Thyroid gland (tissue), 4 donors: ENCODE results near the gene PTPRN2. TPM values are rescaled to one million over a fixed set of nuclear protein-coding genes. Genes with fewer than 3 reads are reported as not detected.

Experiments
- DNase-seq, 2 donors: peaks; one replicate each; pipeline ENCODE4 v3.0.0-alpha.2; 2019
- H3K27ac ChIP-seq, 3 donors: fragments of 200-600 bp; sonication (generic); 1 replicate in 2 of 3; 2 replicates in 1 of 3; pipeline ENCODE4 v1.5.1; 2016 to 2019; ENCODE audit warnings: mild to moderate bottlenecking in 1 of 3, moderate library complexity in 1 of 3
- H3K27me3 ChIP-seq: fragments of 200-600 bp; sonication (generic); one replicate; pipeline ENCODE4 v1.5.1; 2019
- H3K36me3 ChIP-seq, 2 donors: fragments of 200-600 bp; sonication (generic); one replicate each; pipeline ENCODE4 v1.5.1; 2016 to 2019
- H3K4me1 ChIP-seq, 2 donors: fragments of 200-600 bp; sonication (generic); one replicate each; pipeline ENCODE4 v1.5.1; 2017 to 2019
- H3K4me3 ChIP-seq, 3 donors: fragments of 200-600 bp; sonication (generic); replicated peaks in 1 of 3; 1 replicate in 2 of 3; 2 replicates in 1 of 3; pipeline ENCODE4 v1.5.1; 2016; ENCODE audit warnings: mild to moderate bottlenecking in 1 of 3
- H3K9me3 ChIP-seq: fragments of 200-600 bp; sonication (generic); one replicate; pipeline ENCODE4 v1.5.1; 2017
- CTCF ChIP-seq, 6 experiments: fragments of 200-600 bp in 3 of 6; fragments of 450-650 bp in 3 of 6; sonication (generic) in 3 of 6; IDR thresholded peaks; one replicate each; pipeline ENCODE4 v1.5.1; 2016 to 2019; ENCODE audit warnings: antibody characterized with exemption in 6 of 6, mild to moderate bottlenecking in 2 of 6, inconsistent platforms in 1 of 6, moderate library complexity in 1 of 6
- POLR2A ChIP-seq, 2 donors: fragments of 450-650 bp; IDR thresholded peaks; one replicate each; pipeline ENCODE4 v1.6.1; 2017; ENCODE audit warnings: antibody characterized with exemption in 2 of 2, mild to moderate bottlenecking in 2 of 2, moderate library complexity in 1 of 2
- WGBS, 2 donors: methylation state at CpG; one replicate each; pipeline ENCODE4 v1.1.5; 2017; 5-methylcytosine and 5-hydroxymethylcytosine counted together
- intact Hi-C: fragments of 100-400 bp; cut with DNase I; formaldehyde crosslinking; loops from one replicate; pipeline ENCODE4 v1.15.1; 2023
- total RNA-seq, 4 donors: library from RNA; depleted of rRNA; stranded (reverse); fragments of >200 nt; gene quantifications; one replicate each; pipeline ENCODE4 v1.2.3, GENCODE V29; 2016

Gene PTPRN2
- total RNA-seq, 4 donors from 2014 or later: 4.2 to 9.9 (median 7.7) TPM

GRCh38 chr7:157651366-157652160, 936.1 kb downstream of the PTPRN2 start:
- no peak for DNase-seq
- no peaks in the 10 kb centered on the region for H3K27me3 ChIP-seq
- WGBS, 2 donors: 77 to 78% methylated on average over 28 of the region's 28 CpGs
- H3K27ac ChIP-seq: no peak overlapping the region
- no peaks in the 10 kb centered on the region for H3K9me3 ChIP-seq
- intact Hi-C loops: no loop called here
- TF ChIP-seq POLR2A (IDR thresholded peaks at IDR 0.05): no peak
- TF ChIP-seq CTCF (IDR thresholded peaks at IDR 0.05): no peak
- H3K36me3 ChIP-seq: no peaks in the 10 kb centered on the region
- H3K4me1 ChIP-seq: no peaks in the 10 kb centered on the region
- H3K4me3 ChIP-seq: no peak overlapping the region

GRCh38 chr7:157650801-157651200, 936.8 kb downstream of the PTPRN2 start:
- no peak for TF ChIP-seq CTCF (IDR thresholded peaks at IDR 0.05)
- no peak for TF ChIP-seq POLR2A (IDR thresholded peaks at IDR 0.05)
- no peaks in the 10 kb centered on the region for H3K4me1 ChIP-seq
- intact Hi-C loops: no loop called here
- no peaks in the 10 kb centered on the region for H3K9me3 ChIP-seq
- no peaks in the 10 kb centered on the region for H3K27me3 ChIP-seq
- no peak for DNase-seq
- no peak overlapping the region for H3K4me3 ChIP-seq
- H3K27ac ChIP-seq: no peak overlapping the region
- WGBS, 2 donors: 90 to 92% methylated on average over 18 to 19 of the region's 19 CpGs
- no peaks in the 10 kb centered on the region for H3K36me3 ChIP-seq

GRCh38 chr7:157650131-157650631, 937.4 kb downstream of the PTPRN2 start:
- Histone ChIP-seq H3K4me3 (no peak overlapping the region), H3K27ac (no peak overlapping the region), H3K9me3 (no peaks in the 10 kb centered on the region), H3K27me3 (no peaks in the 10 kb centered on the region), H3K36me3 (no peaks in the 10 kb centered on the region), H3K4me1 (no peaks in the 10 kb centered on the region)
- intact Hi-C loops: no loop called here
- no peak for TF ChIP-seq CTCF (IDR thresholded peaks at IDR 0.05)
- TF ChIP-seq POLR2A (IDR thresholded peaks at IDR 0.05): no peak
- WGBS, 2 donors: 87 to 94% methylated on average over 7 to 16 of the region's 25 CpGs
- no peak for DNase-seq

- H3K27me3 ChIP-seq: no peaks in the 10 kb centered on the region
- no peak overlapping the region for H3K4me3 ChIP-seq
- 94 to 97% methylated on average over 12 to 13 of the region's 13 CpGs for WGBS, 2 donors
- no peaks in the 10 kb centered on the region for H3K36me3 ChIP-seq
- no peak for DNase-seq
- H3K4me1 ChIP-seq: no peaks in the 10 kb centered on the region
- no peaks in the 10 kb centered on the region for H3K9me3 ChIP-seq
- H3K27ac ChIP-seq: no peak overlapping the region
- TF ChIP-seq CTCF (IDR thresholded peaks at IDR 0.05): no peak
- no peak for TF ChIP-seq POLR2A (IDR thresholded peaks at IDR 0.05)
- intact Hi-C loops: no loop called here
Measured at GRCh38 chr7:157646551-157646950, 941.1 kb downstream of the PTPRN2 start.

GRCh38 chr7:157645539-157645938, 942.1 kb downstream of the PTPRN2 start:
- no peaks in the 10 kb centered on the region for H3K4me1 ChIP-seq
- whole genome bisulfite sequencing, 2 donors: 86 to 89% methylated on average over 12 of the region's 12 CpGs
- no peak overlapping the region for H3K4me3 ChIP-seq
- no peak for DNase-seq
- intact Hi-C loops: no loop called here
- no peak overlapping the region for H3K27ac ChIP-seq
- no peaks in the 10 kb centered on the region for H3K27me3 ChIP-seq
- no peaks in the 10 kb centered on the region for H3K36me3 ChIP-seq
- no peak for TF ChIP-seq CTCF (IDR thresholded peaks at IDR 0.05)
- TF ChIP-seq POLR2A (IDR thresholded peaks at IDR 0.05): no peak
- H3K9me3 ChIP-seq: no peaks in the 10 kb centered on the region
